ENCODE measurements around the gene INO80B.

- TF ChIP-seq CTCF (conservative IDR thresholded peaks at IDR 0.05) = no peak
- TF ChIP-seq EZH2 (IDR thresholded peaks at IDR 0.05; ENCODE audit: low read depth) = no peak
Observed at GRCh38 chr2:74417763-74418162, 37.1 kb upstream of the INO80B start.

Data from PC-9 (cell line).